Hepatocyte (in vitro differentiated cells): Measurements from ENCODE around the gene TSPAN15.

Source experiments
- EZH2 ChIP-seq: fragments of 200-600 bp; sonication (generic); IDR thresholded peaks from 2 replicates; pipeline ENCODE4 v1.6.1; 2016; ENCODE audit warnings: antibody characterized with exemption, mild to moderate bottlenecking, borderline replicate concordance
- TF ChIP-seq, protein P1 (sequence below): fragments of 200-600 bp; sonication (generic); IDR thresholded peaks from 2 replicates; pipeline ENCODE4 v1.5.1; 2016; ENCODE audit warnings: antibody characterized with exemption, mild to moderate bottlenecking; ENCODE audit not compliant: poor library complexity

DNA sequence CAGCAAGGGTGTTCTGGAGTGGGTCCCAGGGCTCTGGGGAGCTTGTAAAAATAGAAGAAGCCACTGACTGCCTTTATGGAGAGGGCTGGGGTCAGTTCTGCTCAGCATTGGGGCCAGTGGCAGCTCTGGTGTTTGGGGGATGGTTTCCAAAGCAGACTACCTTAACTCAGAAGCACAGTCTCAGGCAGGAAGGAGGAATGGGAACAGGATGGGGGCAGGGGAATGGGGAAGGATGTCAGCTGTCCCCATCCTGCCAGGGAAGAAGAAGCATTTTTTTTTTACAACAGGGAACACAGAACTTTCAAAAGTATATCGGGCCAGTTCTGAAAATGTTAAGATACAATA lies 28.8 kb downstream of the TSPAN15 start:
- TF ChIP-seq, protein P1, sequence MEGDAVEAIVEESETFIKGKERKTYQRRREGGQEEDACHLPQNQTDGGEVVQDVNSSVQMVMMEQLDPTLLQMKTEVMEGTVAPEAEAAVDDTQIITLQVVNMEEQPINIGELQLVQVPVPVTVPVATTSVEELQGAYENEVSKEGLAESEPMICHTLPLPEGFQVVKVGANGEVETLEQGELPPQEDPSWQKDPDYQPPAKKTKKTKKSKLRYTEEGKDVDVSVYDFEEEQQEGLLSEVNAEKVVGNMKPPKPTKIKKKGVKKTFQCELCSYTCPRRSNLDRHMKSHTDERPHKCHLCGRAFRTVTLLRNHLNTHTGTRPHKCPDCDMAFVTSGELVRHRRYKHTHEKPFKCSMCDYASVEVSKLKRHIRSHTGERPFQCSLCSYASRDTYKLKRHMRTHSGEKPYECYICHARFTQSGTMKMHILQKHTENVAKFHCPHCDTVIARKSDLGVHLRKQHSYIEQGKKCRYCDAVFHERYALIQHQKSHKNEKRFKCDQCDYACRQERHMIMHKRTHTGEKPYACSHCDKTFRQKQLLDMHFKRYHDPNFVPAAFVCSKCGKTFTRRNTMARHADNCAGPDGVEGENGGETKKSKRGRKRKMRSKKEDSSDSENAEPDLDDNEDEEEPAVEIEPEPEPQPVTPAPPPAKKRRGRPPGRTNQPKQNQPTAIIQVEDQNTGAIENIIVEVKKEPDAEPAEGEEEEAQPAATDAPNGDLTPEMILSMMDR, result no peak
- no peak for TF ChIP-seq EZH2
